Fibroblast of upper back skin (primary cell): ENCODE data around the gene PTPRM.

Experiments
- DNase-seq: peaks from one replicate; pipeline ENCODE4 v3.0.0-alpha.2; 2013

Gene PTPRM

DNA sequence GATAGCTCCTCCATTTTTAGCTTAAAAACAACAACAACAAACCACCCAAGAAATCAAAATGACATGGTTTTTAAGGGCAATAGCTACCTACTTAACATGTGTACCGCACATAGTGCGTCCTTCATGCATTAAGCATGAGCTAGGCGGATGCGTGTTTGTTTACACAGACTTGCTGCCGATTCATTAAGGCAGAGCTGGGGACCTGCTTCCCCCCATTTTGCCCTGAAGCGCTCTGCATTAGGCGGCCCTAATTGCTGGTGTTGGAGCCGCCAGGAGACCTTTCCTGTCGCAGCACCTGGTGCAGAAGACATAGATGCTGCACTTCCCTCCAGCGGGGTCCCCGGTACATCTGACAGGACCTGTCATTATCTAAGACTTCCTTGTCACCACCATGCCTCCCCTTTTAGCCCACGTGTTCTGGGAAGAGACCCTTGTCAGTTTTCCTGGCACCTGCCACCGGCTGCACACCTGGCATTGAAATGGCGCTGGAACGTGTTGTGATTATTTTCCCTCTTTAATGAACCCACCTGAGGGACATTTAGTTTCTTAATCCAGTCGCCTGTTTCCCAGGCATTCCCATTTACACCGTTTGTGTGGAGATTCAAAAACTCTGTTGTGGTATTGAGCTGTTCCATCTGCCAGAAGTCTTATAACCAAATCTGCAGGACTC is 781.1 kb downstream of the PTPRM start:
- DNase-seq: no peak

DNA sequence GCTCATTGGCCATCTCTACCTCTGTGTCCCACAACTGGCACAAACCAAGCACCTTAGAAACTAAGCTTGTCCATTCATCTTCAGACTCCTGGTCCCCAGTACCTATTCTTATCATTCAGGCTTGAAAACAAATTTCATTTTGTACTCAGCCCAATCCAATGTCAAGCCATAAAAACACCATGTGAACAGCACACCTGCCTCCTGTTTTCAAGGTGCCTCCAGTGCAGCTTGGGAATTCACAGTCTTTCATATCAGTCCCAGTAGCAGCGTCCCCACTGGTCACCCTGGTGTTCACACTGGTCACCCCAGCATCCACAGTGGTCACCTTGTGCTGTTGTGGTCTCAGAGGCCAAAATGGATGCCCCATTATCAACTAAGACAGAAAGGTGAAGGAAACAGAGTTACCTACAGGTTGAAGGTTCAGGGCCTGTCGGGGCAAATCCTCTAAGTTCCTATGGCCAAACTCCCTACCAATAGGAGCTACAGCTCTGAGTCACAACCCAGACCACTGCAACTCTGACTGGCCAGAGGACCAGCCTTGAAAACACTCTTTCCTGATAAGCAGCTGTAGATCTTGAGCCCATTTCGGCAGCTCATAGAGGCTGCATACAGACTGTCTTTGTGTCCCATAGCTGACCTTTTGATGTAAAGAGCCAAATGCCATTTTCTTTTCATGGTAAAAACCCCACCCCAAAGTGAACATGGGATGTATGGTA is 782.6 kb downstream of the PTPRM start:
- DNase-seq: no peak

DNA sequence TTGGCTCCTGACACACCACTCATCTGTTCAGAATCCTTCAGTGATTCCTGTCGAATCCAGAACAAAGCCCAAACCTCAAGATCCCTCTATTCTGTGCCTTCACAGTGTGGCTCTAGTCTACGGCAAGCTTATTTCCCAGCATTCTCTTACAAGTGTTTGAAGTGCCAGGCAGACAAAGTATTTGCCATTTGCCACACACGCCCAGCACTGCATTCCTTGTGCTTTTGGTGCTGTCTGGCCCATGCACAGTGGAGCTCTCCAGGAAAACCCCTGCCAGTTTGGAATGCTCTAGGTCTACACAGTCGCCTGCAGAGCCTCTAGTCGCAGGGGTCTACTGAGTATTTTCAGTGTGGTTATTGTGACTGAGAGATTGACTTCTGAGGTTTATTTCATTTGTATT is 783.5 kb downstream of the PTPRM start:
- no peak for DNase-seq

DNA sequence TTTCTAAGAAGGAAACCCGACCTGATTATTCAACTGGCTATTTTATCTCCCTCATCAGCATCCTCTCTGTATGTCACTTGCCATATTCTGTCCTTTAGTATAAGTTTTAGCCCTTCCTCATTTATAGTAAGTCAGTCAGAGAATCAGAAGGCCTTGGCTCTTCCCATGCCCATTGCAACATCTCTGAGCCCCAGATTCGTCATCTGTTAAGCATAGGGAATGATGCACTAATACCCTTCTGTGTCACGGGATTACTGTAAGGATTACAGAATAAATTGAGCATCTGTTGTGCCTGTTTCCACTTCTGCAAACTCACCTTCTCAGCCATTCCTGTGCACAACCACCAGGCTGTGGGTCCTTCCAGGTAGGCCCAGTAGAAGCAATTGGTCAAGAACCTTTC is 784.0 kb downstream of the PTPRM start:
- DNase-seq: no peak

DNA sequence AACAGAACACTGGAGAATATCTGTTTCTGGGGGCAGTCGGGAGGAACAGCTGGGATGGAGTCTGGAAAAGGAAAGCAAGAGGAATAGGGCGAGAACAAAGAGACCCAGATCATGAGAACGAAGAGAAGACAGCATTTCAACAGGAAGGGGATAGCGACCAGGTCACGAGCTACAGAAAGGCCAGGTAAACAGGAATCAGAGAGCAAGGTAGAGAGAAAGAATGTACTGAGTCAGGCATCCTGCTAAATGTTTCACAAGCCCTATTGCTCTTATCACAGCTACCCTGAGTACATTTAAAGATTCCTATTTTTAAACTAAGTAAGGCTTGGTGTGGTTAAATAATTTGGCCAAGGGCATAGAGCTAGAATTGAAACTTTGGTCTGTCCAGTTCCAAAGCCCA is 787.2 kb downstream of the PTPRM start:
- DNase-seq: no peak

DNA sequence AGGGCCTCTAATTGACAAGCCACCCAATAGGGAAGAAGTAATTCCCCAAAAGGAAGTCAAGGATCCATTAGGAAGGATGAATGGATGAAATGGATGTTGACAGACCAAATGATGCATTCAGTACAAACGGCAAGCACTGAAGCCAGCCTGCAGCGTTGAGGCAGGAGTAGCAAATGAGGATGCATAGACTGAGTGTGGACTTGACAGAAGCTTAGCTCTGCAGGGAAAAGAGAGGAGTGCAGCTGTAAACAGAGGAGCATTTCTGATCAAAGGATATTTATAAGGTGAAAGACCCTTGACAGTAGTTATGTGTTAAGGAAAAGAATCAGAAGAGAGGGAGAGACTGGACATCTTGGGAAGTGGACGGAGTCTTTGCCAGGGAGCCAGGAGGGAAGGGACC is 788.9 kb downstream of the PTPRM start:
- DNase-seq: no peak

DNA sequence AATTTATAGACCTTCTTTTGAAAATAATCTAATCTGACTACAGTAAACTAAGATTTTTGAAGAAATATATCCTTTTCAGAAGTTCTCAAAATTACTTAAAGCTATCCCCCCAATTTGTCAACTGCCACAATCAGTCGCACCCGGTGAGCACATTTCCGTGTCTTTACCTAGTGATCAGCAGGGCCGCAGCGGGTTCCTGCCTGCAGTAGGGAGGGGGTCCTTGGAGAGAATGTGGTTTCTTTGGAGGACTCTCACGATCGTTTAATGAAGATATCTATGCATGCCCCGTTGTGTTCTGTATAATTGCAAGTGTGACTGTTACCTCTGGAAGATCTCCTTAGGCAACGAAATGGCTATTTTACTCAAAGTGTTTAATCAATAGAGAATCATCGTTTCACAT is 790.2 kb downstream of the PTPRM start:
- no peak for DNase-seq

DNA sequence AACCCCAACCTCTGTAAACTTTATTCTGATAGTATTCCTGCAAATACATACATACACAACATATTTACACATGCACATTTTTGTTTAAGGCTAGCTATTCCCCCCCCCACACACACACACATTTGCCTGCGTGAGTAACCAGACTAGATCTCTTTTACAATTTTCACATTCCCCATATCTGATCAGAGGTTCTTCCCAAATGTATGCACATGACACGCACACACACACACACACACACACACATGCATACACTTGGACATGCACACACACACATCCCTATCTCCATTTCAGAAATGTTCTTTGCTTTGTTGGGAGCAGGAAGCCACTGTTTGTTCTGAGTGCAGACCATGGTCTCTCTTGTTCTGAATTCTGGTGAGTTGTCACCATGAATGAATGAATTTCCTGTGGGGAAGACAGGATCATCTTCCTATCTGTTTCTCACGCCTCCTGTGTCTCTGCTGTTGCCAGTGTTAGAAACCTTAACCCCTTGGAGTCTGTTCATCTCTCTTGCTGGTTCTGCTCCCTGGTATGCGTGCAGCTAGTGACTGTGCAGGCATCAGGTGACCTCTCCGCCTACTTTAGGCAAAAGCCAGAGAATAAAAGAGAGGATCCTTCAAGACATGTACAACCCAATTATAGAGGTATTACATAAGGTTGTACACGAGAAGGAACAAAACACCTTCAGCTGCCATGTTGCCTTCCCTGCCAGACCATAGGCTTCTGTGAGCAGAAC is 791.1 kb downstream of the PTPRM start:
- no peak for DNase-seq

DNA sequence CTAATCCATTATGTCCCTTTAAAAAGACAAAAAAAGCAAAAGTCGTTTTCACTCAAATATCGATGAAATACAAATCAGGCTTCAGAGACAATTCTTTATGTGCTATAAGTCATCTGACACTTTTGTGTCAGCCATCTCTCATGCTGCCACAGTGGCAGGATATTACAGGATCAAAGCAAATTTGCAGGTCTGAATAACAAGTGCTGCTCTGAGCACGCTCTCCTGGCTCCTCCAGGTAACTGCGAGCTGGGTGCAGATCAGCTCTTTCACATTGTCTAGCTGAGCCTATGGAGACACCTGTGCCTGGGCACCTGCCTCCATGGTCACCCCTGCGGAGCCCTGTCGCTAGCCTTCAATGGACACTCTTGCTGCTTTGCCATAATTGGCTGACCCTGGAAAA is 792.0 kb downstream of the PTPRM start:
- no peak for DNase-seq

DNA sequence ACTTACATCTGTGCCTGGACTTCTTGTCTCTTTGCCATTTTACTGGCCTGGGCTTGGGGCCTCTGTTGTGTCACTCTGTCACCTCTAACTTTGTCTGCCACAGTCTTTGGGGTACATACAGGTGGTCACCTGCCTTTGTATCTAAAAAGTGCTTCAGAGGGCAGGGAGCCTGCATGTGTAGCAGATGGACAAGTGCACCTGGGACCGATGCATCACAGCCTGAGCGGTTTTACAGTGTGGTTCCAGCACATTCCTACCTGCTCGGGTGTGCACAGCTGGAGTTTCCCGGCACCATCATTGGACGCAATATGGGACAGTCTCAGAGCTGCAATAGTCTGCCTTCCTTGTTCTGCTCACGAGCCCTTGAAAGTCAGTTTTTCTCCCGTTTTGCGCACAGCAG is 792.4 kb downstream of the PTPRM start:
- no peak for DNase-seq

DNA sequence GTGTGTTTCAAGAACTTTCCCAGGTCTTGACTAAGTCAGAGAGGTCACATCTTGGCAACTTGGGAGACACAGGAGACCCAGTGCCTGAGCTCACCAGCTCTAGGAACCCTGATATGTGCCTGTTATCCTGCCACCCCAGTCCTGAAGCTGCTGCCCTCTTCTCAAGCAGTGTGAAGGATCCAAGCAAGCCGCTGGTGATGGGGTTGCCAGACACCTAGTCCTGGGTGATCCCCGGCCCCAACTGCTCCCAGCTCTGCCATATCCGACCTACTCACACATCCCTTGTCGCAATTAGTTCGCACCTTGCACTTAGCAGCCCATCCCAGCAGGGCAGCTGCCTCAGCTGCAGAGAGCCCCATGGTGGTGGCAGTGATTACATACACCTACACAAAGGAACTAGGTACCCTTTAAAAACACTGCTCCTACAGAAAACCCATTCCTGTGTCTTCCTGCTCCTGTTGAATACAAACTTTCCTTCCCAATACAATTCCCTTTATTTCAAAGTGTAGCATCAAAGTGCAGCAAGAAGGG is 794.9 kb downstream of the PTPRM start:
- no peak for DNase-seq

DNA sequence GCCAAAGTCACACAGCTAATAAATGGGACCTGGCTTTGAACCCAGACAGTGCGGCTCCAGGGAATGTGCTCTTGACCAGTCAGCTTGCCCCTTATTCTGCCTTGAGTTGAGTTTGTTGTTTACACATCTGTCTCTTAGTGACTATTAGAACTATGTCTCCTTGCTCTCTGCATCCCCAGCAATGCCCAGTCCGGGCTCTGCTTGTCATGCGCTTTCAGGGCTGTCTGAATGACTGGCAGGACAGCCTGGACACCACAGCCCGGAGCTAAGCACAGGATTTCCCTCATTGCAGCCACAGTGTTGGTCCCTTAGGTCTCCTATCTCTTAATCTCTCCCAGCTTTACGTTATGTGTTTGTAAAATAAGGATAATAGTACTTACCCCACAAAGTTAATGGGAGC is 795.7 kb downstream of the PTPRM start:
- DNase-seq: no peak

DNA sequence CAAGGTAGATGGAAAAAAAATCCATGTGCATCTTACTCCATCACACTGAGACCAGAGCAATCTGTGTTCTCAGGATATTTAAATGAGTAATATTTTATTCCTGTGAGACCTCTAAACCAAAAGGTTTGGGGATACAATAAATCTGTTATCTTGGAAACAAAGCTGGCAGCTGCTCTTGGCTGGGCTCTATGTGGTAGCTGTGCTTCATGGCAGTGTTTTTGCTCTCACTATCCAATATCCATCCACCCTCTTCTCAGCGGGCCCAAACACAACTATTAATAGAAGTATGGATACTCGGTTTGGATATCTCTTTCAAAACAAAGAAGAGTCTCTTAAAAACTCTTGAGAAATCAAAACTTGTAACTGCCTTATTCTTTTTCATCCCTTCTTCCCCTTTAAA is 797.3 kb downstream of the PTPRM start:
- no peak for DNase-seq

DNA sequence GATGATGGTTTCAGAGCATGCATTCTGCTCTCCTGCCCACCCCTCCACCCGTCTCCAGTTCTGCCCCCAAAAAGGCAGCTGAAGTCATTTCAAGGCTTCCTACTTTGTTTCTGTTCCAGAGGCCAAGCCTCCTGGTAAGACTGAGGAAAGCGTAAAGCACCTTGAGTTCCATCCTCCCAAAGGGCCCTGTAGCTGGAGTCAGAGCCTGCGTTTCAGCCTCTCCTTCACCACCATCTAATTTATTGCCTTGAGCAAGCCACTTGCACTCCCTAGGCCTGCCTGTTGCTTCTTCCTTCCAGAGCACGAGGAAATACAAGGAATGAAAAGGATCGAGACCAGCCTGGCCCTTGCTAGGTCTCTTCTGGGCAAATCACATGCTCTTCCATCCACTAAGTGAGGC is 797.9 kb downstream of the PTPRM start:
- no peak for DNase-seq

DNA sequence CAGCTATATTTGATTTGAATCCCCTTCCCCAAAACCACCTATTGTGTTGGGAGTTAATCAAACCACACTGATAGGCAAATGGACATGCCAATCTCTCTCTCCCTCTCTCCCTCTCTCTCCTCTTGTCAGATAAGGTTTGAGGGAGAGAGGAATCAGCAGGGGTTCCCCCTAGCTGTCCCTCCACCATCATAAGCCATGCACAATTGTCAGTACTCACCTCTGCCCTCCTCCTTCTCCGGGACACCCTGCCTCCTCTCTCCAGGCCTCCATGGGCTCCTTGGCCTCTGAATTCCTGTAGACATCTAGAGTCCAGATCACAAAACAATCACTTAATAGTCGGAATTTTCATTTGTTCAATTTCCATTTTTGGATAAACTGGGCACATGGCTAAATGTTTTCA is 798.4 kb downstream of the PTPRM start:
- no peak for DNase-seq

DNA sequence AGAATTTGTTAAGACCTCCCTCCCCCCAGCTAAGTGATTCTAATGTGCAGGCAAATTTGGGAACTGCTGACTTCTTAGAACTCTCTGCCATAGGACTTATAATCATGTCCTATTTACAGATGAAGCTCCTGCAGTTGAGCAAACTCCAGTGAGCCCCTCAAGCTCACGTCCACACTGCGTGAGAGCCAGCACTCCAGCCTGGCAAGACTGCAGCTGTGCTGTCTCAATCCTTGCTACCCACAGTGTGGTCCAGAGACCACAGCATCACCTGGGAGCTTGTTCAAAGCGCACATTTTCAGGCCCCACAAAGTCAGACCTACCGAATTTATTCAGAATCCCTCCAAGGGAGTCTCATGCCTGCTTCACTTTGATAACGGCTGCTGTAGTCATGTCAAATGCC is 799.0 kb downstream of the PTPRM start:
- no peak for DNase-seq

DNA sequence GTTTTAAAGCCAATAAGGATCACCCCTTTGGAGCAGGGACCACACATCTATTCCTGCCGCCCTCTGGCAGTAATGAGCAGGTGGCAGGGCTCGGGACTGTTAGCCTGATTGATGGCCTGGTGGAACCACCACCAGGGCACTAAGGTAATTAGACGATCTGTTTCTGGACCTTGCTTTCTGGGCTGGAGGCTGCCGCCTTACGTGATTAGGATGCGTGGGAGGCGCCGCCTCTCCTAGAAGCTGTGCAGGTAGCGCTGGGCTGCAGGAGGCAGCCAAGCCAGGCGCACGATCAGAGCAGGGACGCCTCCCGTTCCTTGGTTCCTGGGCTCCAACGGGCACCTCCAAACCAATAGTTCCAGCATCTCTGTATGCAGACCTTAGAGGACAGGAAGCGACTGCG is 799.5 kb downstream of the PTPRM start:
- DNase-seq: no peak

DNA sequence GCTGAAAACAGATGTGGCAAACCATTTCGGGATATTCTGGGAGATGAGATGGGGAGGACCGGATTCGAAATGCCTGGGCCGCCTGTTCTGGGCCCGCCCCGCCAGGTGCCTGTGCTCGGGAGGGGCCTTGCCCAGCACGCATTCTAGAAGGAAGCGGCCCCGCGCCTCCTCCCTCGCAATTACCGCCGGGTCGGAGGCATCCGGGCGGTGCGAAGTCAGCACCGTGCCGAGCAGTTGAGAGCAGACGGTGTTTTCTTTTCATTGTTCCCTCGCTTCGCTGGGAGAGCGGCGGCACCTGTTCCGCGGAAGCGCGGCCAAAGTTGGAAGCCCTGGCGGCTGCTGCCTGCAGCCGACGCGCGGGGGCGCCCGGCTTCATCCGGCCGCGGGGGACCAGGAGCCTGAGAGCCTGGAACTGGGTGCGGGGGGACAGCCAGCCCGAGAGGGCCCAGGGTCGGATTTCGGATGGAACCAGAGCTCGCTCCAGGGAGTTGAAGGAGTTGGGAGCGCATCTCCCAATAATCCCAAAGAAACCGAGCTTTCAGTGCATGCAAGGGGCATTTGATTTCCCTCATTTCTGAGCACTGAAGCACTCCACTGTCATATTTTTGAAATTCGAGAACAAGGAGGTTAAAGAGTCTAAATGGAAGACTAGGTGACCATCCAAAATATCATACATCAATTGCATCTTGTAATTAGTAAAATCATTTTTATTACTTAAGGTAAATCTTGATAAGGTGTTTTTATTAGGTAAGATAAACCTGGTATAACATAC is 800.3 kb downstream of the PTPRM start:
- DNase-seq: no peak

DNA sequence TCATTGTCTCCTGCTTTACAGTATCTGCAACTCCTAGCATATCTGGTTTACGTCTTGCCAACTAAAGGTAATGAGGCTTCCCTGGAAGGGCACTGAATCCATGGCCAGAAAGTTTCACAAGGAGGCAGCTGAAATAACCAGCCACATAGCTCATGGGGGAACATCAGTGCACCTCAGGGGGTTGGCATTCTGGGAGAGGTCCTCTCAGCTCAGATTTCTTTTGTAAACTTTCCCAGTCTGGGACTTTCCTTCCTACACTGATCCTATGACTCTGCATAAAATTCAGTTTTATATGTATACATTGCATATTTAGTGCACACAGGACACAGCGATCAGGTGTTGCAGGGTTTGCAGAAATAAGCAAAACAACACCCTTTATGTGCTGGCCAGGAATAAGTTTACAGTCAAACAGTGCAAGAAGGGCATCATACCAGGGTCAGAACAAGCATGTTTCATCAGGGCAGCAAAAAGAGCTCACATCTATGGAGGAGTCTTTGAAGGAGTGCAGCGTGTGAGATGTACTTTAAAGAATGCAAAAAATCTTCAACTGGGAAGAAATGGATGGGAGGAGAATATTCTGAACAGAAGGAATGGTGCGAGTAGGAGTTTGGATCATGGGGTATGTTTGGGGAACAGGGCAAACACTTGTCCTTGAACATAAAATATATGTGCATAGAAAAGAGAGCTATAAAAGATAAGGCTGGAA is 801.5 kb downstream of the PTPRM start:
- no peak for DNase-seq

DNA sequence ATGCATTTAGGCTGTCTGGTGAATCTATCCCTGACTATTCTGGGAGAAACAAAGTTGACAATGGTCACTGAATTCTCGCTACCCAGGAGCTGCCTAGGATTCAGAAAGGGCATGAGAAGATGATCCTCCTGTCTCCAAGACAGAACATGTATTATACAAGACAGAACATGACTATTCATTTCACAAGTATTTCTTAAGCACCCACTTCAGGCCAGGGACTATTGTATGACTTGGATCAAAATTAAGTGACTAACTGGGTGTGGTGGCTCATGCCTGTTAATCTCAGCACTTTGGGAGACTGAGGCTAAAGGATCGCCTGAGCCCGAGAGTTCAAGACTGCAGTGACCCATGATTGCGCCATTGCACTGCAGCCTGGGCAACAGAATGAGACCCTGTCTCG is 806.4 kb downstream of the PTPRM start:
- DNase-seq: no peak

DNA sequence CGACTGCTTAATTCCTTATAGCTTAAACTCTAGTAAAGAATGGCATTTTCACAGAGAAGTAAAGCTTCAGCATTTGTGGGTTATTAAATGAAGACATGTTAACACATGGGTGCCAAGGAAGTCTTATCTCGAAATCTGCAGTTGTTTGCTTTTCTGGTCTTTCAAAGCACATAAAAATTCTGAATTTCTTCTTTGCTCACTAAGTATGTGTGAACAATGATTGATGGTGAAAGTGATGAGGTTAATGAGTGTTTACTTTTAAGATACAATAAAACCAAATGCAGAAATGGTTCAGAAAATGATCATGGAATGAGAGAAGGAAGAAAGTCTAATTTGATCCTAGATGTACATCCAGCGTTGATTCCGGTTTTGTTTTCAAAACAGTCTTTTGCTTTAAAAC is 807.6 kb downstream of the PTPRM start:
- no peak for DNase-seq

DNA sequence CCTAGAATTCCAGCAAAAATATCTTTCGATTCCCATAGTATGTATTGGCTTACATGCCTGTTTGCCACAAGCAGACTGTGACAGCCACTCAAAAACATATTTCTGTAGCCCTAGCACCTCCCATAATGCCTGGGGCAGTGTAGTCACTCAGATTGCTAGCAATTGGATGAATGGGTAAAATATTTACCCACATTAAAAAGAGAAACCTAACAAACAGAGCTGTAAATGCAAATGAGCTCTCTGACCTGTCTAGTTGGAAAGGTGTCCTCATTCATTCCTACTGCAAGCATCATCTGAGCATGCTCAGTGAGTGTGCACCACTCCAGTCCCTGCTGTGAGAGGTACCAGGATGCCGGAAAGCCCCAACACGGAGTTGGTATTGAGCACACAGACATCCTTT is 808.1 kb downstream of the PTPRM start:
- DNase-seq: no peak

DNA sequence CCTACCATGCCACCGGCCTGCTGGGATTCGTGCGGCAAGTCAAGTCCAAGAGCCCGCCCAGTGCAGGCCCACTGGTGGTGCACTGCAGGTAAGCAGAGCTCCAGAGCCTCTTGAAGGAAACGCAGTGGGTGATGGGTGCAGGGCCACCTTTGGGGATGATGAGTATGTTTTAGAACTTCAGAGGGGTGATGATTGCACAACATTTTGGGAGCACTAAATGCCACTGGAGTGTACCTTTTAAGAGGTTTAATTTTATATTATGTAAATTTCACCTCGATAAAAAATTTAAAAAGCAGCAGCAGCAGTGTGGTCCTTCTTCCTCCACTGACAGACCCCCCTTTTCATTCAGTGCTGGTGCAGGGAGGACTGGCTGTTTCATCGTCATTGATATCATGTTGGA is 809.0 kb downstream of the PTPRM start:
- no peak for DNase-seq
